ENCODE data around the gene AIFM3.

DNA sequence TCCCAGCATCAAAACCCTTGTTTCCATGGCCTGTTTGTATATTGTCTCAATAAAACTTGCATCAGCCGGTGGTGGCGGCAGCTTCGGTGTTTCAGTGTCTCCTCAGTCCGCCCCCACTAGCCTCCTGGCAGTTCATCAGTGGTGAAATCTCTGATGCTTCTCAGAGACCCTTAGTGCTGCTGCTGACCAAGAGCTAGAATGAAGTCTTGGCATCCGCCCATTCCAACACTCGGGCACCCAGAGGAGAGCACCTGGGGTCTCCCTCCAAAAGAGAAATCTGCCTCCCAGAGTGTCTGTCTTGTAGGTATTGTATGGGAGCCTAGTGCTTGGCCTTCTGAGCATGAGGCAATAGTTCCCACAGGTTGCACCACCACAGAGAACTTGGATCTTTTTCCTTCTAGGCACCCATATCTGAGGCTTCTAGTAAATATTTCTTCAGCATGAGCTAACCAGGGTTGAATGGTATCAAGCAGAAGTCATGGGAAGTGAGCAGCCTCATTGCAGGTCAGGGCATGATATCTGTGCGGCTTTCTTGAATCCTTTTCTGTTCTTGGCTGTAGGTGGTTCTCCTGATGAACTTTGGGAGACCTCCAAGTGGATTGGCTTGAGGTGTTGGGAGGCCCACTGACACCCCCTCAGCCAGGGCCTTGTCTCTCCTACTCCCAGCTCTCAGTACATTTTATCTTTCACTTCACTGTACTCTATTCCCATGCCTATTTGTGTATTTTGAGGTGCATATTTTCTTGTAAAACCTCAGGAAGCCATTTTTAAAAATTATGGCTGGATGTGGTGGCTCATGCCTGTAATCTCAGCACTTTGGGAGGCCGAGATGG lies 13.2 kb upstream of the AIFM3 start:
- TF ChIP-seq, protein P1, sequence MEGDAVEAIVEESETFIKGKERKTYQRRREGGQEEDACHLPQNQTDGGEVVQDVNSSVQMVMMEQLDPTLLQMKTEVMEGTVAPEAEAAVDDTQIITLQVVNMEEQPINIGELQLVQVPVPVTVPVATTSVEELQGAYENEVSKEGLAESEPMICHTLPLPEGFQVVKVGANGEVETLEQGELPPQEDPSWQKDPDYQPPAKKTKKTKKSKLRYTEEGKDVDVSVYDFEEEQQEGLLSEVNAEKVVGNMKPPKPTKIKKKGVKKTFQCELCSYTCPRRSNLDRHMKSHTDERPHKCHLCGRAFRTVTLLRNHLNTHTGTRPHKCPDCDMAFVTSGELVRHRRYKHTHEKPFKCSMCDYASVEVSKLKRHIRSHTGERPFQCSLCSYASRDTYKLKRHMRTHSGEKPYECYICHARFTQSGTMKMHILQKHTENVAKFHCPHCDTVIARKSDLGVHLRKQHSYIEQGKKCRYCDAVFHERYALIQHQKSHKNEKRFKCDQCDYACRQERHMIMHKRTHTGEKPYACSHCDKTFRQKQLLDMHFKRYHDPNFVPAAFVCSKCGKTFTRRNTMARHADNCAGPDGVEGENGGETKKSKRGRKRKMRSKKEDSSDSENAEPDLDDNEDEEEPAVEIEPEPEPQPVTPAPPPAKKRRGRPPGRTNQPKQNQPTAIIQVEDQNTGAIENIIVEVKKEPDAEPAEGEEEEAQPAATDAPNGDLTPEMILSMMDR (IDR thresholded peaks at IDR 0.05) = no peak
- TF ChIP-seq POLR2A (IDR thresholded peaks at IDR 0.05) = no peak
- no peak for TF ChIP-seq EP300 (IDR thresholded peaks at IDR 0.05)
- no peak for TF ChIP-seq POLR2AphosphoS5 (IDR thresholded peaks at IDR 0.05)
